Measurements from ENCODE around the gene PACRG.

Gene PACRG

GRCh38 chr6:163095401-163095800 is 367.6 kb downstream of the PACRG start:
- TF ChIP-seq MAX (IDR thresholded peaks at IDR 0.05) = no peak
- no peak for TF ChIP-seq FOXM1 (IDR thresholded peaks at IDR 0.05; ENCODE audit: borderline replicate concordance, low read depth)
- TF ChIP-seq TCF12 (IDR thresholded peaks at IDR 0.05; ENCODE audit: low read depth) = no peak
- no peak for TF ChIP-seq NFIC (IDR thresholded peaks at IDR 0.05)
- no peak for TF ChIP-seq TAF1 (IDR thresholded peaks at IDR 0.05; ENCODE audit: low read depth)
- no peak for TF ChIP-seq USF1 (IDR thresholded peaks at IDR 0.05)
- no peak for TF ChIP-seq CEBPB (IDR thresholded peaks at IDR 0.05)
- TF ChIP-seq CREB1 (IDR thresholded peaks at IDR 0.05; ENCODE audit: low read depth) = no peak
- TF ChIP-seq ZBTB7A (IDR thresholded peaks at IDR 0.05; ENCODE audit: low read depth) = no peak
- no peak for TF ChIP-seq EP300 (IDR thresholded peaks at IDR 0.05; ENCODE audit: borderline replicate concordance)
- no peak for TF ChIP-seq EGR1 (IDR thresholded peaks at IDR 0.05)
- TF ChIP-seq YY1 (IDR thresholded peaks at IDR 0.05; ENCODE audit: low read depth) = no peak
- TF ChIP-seq RAD21 (IDR thresholded peaks at IDR 0.05; ENCODE audit: low read depth) = no peak

GRCh38 chr6:163098827-163099479 is 371.2 kb downstream of the PACRG start:
- TF ChIP-seq FOXM1 (IDR thresholded peaks at IDR 0.05; ENCODE audit: borderline replicate concordance, low read depth) (no peak), RAD21 (IDR thresholded peaks at IDR 0.05; ENCODE audit: low read depth) (no peak), ZBTB7A (IDR thresholded peaks at IDR 0.05; ENCODE audit: low read depth) (no peak), TEAD4 (IDR thresholded peaks at IDR 0.05) (no peak), CEBPB (IDR thresholded peaks at IDR 0.05) (no peak), CREB1 (IDR thresholded peaks at IDR 0.05; ENCODE audit: low read depth) (no peak), EP300 (IDR thresholded peaks at IDR 0.05; ENCODE audit: borderline replicate concordance) (no peak), USF1 (IDR thresholded peaks at IDR 0.05) (no peak), YY1 (IDR thresholded peaks at IDR 0.05; ENCODE audit: low read depth) (no peak), TAF1 (IDR thresholded peaks at IDR 0.05; ENCODE audit: low read depth) (no peak), MAX (IDR thresholded peaks at IDR 0.05) (no peak), REST (IDR thresholded peaks at IDR 0.05; ENCODE audit: low read depth) (no peak), NFIC (IDR thresholded peaks at IDR 0.05) (no peak), TCF12 (IDR thresholded peaks at IDR 0.05; ENCODE audit: low read depth) (no peak), EGR1 (IDR thresholded peaks at IDR 0.05) (no peak)

- TF ChIP-seq NFIC (IDR thresholded peaks at IDR 0.05) (no peak), FOXM1 (IDR thresholded peaks at IDR 0.05; ENCODE audit: borderline replicate concordance, low read depth) (no peak), TEAD4 (IDR thresholded peaks at IDR 0.05) (no peak), REST (IDR thresholded peaks at IDR 0.05; ENCODE audit: low read depth) (no peak), TCF12 (IDR thresholded peaks at IDR 0.05; ENCODE audit: low read depth) (no peak), YY1 (IDR thresholded peaks at IDR 0.05; ENCODE audit: low read depth) (no peak), RAD21 (IDR thresholded peaks at IDR 0.05; ENCODE audit: low read depth) (no peak), EGR1 (IDR thresholded peaks at IDR 0.05) (no peak), ZBTB7A (IDR thresholded peaks at IDR 0.05; ENCODE audit: low read depth) (no peak), USF1 (IDR thresholded peaks at IDR 0.05) (no peak), CREB1 (IDR thresholded peaks at IDR 0.05; ENCODE audit: low read depth) (no peak), TAF1 (IDR thresholded peaks at IDR 0.05; ENCODE audit: low read depth) (no peak), CEBPB (IDR thresholded peaks at IDR 0.05) (no peak), MAX (IDR thresholded peaks at IDR 0.05) (no peak), EP300 (IDR thresholded peaks at IDR 0.05; ENCODE audit: borderline replicate concordance) (no peak)
Observed at GRCh38 chr6:163099621-163100171, 371.9 kb downstream of the PACRG start.

GRCh38 chr6:163100259-163100658 is 372.5 kb downstream of the PACRG start:
- no peak for TF ChIP-seq EP300 (IDR thresholded peaks at IDR 0.05; ENCODE audit: borderline replicate concordance)
- TF ChIP-seq FOXM1 (IDR thresholded peaks at IDR 0.05; ENCODE audit: borderline replicate concordance, low read depth) = no peak
- TF ChIP-seq NFIC (IDR thresholded peaks at IDR 0.05) = no peak
- TF ChIP-seq EGR1 (IDR thresholded peaks at IDR 0.05) = no peak
- no peak for TF ChIP-seq TEAD4 (IDR thresholded peaks at IDR 0.05)
- no peak for TF ChIP-seq YY1 (IDR thresholded peaks at IDR 0.05; ENCODE audit: low read depth)
- TF ChIP-seq RAD21 (IDR thresholded peaks at IDR 0.05; ENCODE audit: low read depth) = no peak
- no peak for TF ChIP-seq TAF1 (IDR thresholded peaks at IDR 0.05; ENCODE audit: low read depth)
- no peak for TF ChIP-seq REST (IDR thresholded peaks at IDR 0.05; ENCODE audit: low read depth)
- TF ChIP-seq CREB1 (IDR thresholded peaks at IDR 0.05; ENCODE audit: low read depth) = no peak
- no peak for TF ChIP-seq USF1 (IDR thresholded peaks at IDR 0.05)
- no peak for TF ChIP-seq TCF12 (IDR thresholded peaks at IDR 0.05; ENCODE audit: low read depth)
- no peak for TF ChIP-seq ZBTB7A (IDR thresholded peaks at IDR 0.05; ENCODE audit: low read depth)
- TF ChIP-seq MAX (IDR thresholded peaks at IDR 0.05) = no peak
- no peak for TF ChIP-seq CEBPB (IDR thresholded peaks at IDR 0.05)

All from Ishikawa (cell line).